Thyroid gland (tissue), 4 donors: ENCODE results near the gene CST2.

Experiments used
- POLR2A ChIP-seq, 2 donors: fragments of 450-650 bp; IDR thresholded peaks; one replicate each; pipeline ENCODE4 v1.6.1; 2017; ENCODE audit warnings: antibody characterized with exemption in 2 of 2, mild to moderate bottlenecking in 2 of 2, moderate library complexity in 1 of 2
- TF ChIP-seq, protein P1 (sequence below), 6 experiments: fragments of 200-600 bp in 3 of 6; fragments of 450-650 bp in 3 of 6; sonication (generic) in 3 of 6; IDR thresholded peaks; one replicate each; pipeline ENCODE4 v1.5.1; 2016 to 2019; ENCODE audit warnings: antibody characterized with exemption in 6 of 6, mild to moderate bottlenecking in 2 of 6, inconsistent platforms in 1 of 6, moderate library complexity in 1 of 6

DNA sequence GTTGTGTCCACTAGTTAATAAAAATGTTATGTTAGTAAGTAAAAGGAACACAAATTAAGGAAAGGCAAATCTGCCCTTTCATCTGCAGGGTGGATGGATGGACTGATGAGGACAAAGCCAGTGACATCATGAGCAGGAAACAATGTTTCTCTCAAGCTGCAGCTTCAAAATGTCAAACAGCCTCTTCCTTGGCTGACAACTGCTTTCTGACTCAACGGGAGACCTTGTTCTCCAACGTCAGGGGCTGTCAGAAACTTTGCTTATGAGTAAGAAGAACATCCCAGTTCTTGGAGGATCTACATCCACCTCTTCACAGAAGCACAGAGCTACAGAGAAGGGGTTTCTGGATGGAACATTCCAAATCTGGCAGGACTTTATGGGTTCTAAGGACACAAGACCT, 6.0 kb downstream of the CST2 start:
- TF ChIP-seq, protein P1, sequence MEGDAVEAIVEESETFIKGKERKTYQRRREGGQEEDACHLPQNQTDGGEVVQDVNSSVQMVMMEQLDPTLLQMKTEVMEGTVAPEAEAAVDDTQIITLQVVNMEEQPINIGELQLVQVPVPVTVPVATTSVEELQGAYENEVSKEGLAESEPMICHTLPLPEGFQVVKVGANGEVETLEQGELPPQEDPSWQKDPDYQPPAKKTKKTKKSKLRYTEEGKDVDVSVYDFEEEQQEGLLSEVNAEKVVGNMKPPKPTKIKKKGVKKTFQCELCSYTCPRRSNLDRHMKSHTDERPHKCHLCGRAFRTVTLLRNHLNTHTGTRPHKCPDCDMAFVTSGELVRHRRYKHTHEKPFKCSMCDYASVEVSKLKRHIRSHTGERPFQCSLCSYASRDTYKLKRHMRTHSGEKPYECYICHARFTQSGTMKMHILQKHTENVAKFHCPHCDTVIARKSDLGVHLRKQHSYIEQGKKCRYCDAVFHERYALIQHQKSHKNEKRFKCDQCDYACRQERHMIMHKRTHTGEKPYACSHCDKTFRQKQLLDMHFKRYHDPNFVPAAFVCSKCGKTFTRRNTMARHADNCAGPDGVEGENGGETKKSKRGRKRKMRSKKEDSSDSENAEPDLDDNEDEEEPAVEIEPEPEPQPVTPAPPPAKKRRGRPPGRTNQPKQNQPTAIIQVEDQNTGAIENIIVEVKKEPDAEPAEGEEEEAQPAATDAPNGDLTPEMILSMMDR (IDR thresholded peaks at IDR 0.05): no peak
- no peak for TF ChIP-seq POLR2A (IDR thresholded peaks at IDR 0.05)
